Liver (tissue), 9 donors: ENCODE measurements around the gene SMIM31. TPM values are rescaled to one million over a fixed set of nuclear protein-coding genes. Genes with fewer than 3 reads are reported as not detected.

ENCODE experiments used
- DNase-seq: peaks from one replicate; pipeline ENCODE4 v3.0.0-alpha.2; 2017; ENCODE audit warnings: low spot score
- H3K27ac ChIP-seq, 2 donors: one replicate each; pipeline ENCODE4 v1.7.0; 2013; ENCODE audit warnings: inconsistent platforms in 2 of 2, low read length in 2 of 2, control low read depth in 1 of 2, low read depth in 1 of 2, mild to moderate bottlenecking in 1 of 2
- H3K27me3 ChIP-seq, 4 donors: one replicate each; pipeline versions ENCODE4 v1.6.1 to v1.7.0; 2013; ENCODE audit warnings: low read length in 3 of 4, inconsistent platforms in 1 of 4, mild to moderate bottlenecking in 1 of 4, moderate library complexity in 1 of 4; ENCODE audit not compliant: control insufficient read depth in 4 of 4, insufficient read depth in 4 of 4
- H3K36me3 ChIP-seq, 4 donors: one replicate each; pipeline versions ENCODE4 v1.6.1 to v1.7.0; 2013; ENCODE audit warnings: low read length in 3 of 4, mild to moderate bottlenecking in 3 of 4, low read depth in 1 of 4, moderate library complexity in 1 of 4; ENCODE audit not compliant: control insufficient read depth in 4 of 4, insufficient read depth in 3 of 4
- H3K4me1 ChIP-seq, 4 donors: one replicate each; pipeline versions ENCODE4 v1.6.1 to v1.7.0; 2013; ENCODE audit warnings: low read length in 3 of 4, mild to moderate bottlenecking in 3 of 4, moderate library complexity in 1 of 4; ENCODE audit not compliant: control insufficient read depth in 4 of 4, insufficient read depth in 4 of 4
- H3K4me3 ChIP-seq, 3 donors: one replicate each; pipeline versions ENCODE4 v1.6.1 to v1.7.0; 2013; ENCODE audit warnings: low read length in 3 of 3, control low read depth in 1 of 3, low read depth in 1 of 3, mild to moderate bottlenecking in 1 of 3
- H3K9ac ChIP-seq, 2 donors: one replicate each; pipeline ENCODE4 v1.7.0; 2013; ENCODE audit warnings: low read length in 2 of 2, mild to moderate bottlenecking in 2 of 2, moderate library complexity in 2 of 2, control low read depth in 1 of 2, low read depth in 1 of 2
- H3K9me3 ChIP-seq, 4 donors: one replicate each; pipeline versions ENCODE4 v1.6.1 to v1.7.0; 2013; ENCODE audit warnings: low read length in 3 of 4; ENCODE audit not compliant: control insufficient read depth in 4 of 4
- EGR1 ChIP-seq, 2 donors: IDR thresholded peaks; 2 replicates each; pipeline ENCODE4 v1.6.1; 2016 to 2018; ENCODE audit warnings: antibody characterized with exemption in 2 of 2, low read depth in 2 of 2
- FOXA1 ChIP-seq: IDR thresholded peaks from 2 replicates; pipeline ENCODE4 v1.6.1; 2016; ENCODE audit warnings: antibody characterized with exemption
- FOXA2 ChIP-seq: IDR thresholded peaks from 2 replicates; pipeline ENCODE4 v1.6.1; 2016; ENCODE audit warnings: antibody characterized with exemption
- GABPA ChIP-seq, 2 donors: IDR thresholded peaks in 1 of 2; conservative IDR thresholded peaks in 1 of 2; 2 replicates each; pipeline ENCODE4 v1.6.1; 2016; ENCODE audit warnings: antibody characterized with exemption in 2 of 2, mild to moderate bottlenecking in 1 of 2, moderate library complexity in 1 of 2
- HNF4A ChIP-seq, 2 donors: conservative IDR thresholded peaks; 2 replicates each; pipeline ENCODE4 v1.6.1; 2016; ENCODE audit warnings: antibody characterized with exemption in 2 of 2, mild to moderate bottlenecking in 2 of 2
- HNF4G ChIP-seq: IDR thresholded peaks from 2 replicates; pipeline ENCODE4 v1.6.1; 2016; ENCODE audit warnings: antibody characterized with exemption
- JUND ChIP-seq, 2 donors: IDR thresholded peaks; 2 replicates each; pipeline ENCODE4 v1.6.1; 2016; ENCODE audit warnings: antibody characterized with exemption in 2 of 2
- NR2F2 ChIP-seq: IDR thresholded peaks from 2 replicates; pipeline ENCODE4 v1.6.1; 2016; ENCODE audit warnings: antibody characterized with exemption
- RAD21 ChIP-seq, 2 donors: IDR thresholded peaks; 2 replicates each; pipeline ENCODE4 v1.6.1; 2016; ENCODE audit warnings: antibody characterized with exemption in 2 of 2, mild to moderate bottlenecking in 2 of 2
- REST ChIP-seq: IDR thresholded peaks from 2 replicates; pipeline ENCODE4 v1.6.1; 2016; ENCODE audit warnings: antibody characterized with exemption, mild to moderate bottlenecking
- RXRA ChIP-seq, 2 donors: IDR thresholded peaks; 2 replicates each; pipeline ENCODE4 v1.6.1; 2017 to 2018; ENCODE audit warnings: antibody characterized with exemption in 2 of 2, mild to moderate bottlenecking in 1 of 2
- SP1 ChIP-seq: IDR thresholded peaks from 2 replicates; pipeline ENCODE4 v1.6.1; 2018; ENCODE audit warnings: antibody characterized with exemption, mild to moderate bottlenecking
- TAF1 ChIP-seq: conservative IDR thresholded peaks from 2 replicates; pipeline ENCODE4 v1.6.1; 2016; ENCODE audit warnings: antibody characterized with exemption, mild to moderate bottlenecking
- YY1 ChIP-seq: IDR thresholded peaks from 2 replicates; pipeline ENCODE4 v1.6.1; 2016; ENCODE audit warnings: antibody characterized with exemption, mild to moderate bottlenecking
- WGBS: extraction: QIAGEN DNeasy Blood & Tissue Kit; methylation state at CpG from one replicate; pipeline ENCODE4 v1.1.7; 2013; 5-methylcytosine and 5-hydroxymethylcytosine counted together
- polyA plus RNA-seq, 2 donors: library from polyadenylated mRNA; stranded (reverse) in 1 of 2; unstranded in 1 of 2; fragments of 200-250 nt in 1 of 2; fragments of >200 nt in 1 of 2; fragmentation: Nextera tagmentation in 1 of 2; extraction: Ambion mirVana in 1 of 2; gene quantifications; one replicate each; pipeline versions ENCODE4 v1.2.1 to v1.2.3, GENCODE V29; 2013 to 2015
- total RNA-seq, 2 donors: library from RNA; depleted of rRNA; stranded (reverse); fragments of >200 nt; gene quantifications; one replicate each; pipeline ENCODE4 v1.2.3, GENCODE V29; 2014
- TF ChIP-seq, protein P1 (sequence below): IDR thresholded peaks from 2 replicates; pipeline ENCODE4 v1.6.1; 2016; ENCODE audit warnings: antibody characterized with exemption
- TF ChIP-seq, protein P2 (sequence below): IDR thresholded peaks from 2 replicates; pipeline ENCODE4 v1.6.1; 2016; ENCODE audit warnings: antibody characterized with exemption
- TF ChIP-seq, protein P3 (sequence below): fragments of 150-350 bp; IDR thresholded peaks from 2 replicates; pipeline ENCODE4 v1.5.1; 2017; ENCODE audit warnings: improper control_type of control experiment, low read depth, low read length; ENCODE audit not compliant: missing input control
- TF ChIP-seq, protein P4 (sequence below): IDR thresholded peaks from 2 replicates; pipeline ENCODE4 v1.6.1; 2016; ENCODE audit warnings: antibody characterized with exemption
- donor health status: healthy.
- donor health status: healthy.
- donor health status: healthy.
- donor health status: healthy.
- donor health status: healthy.

SMIM31 gene
- total and polyA plus RNA-seq, 4 donors, result not detected

DNA sequence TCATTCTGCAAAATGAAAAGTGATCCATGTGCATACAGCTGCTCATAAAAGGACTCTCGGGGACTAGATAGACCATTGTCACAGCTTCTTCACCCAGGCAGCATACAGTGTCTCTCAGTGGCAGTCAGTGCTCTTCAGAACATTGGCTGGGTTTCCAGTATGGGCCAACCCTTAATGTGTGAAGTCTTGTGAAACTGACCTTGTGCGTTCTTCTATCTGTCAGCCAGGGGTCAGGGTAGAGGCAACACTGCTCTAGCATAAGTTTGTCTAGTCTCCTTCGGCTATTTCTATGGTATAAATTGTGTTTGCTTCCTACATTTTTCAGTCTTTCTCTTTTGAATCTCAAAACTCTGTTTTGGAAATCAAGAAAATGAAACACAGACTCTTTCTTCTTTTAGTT lies 37.0 kb upstream of the SMIM31 start:
- TF ChIP-seq REST, result no peak
- TF ChIP-seq, protein P1, sequence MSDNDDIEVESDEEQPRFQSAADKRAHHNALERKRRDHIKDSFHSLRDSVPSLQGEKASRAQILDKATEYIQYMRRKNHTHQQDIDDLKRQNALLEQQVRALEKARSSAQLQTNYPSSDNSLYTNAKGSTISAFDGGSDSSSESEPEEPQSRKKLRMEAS, result no peak
- TF ChIP-seq GABPA (IDR thresholded peaks at IDR 0.05 in 1 of 2, conservative IDR thresholded peaks at IDR 0.05 in 1 of 2), result no peak
- TF ChIP-seq, protein P2, sequence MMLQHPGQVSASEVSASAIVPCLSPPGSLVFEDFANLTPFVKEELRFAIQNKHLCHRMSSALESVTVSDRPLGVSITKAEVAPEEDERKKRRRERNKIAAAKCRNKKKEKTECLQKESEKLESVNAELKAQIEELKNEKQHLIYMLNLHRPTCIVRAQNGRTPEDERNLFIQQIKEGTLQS, result no peak
- no peak for TF ChIP-seq TAF1
- TF ChIP-seq FOXA2, result no peak
- TF ChIP-seq HNF4A (conservative IDR thresholded peaks at IDR 0.05), result no peak
- TF ChIP-seq YY1, result no peak
- TF ChIP-seq SP1, result no peak
- TF ChIP-seq JUND (IDR thresholded peaks at IDR 0.05), result no peak
- TF ChIP-seq, protein P3, sequence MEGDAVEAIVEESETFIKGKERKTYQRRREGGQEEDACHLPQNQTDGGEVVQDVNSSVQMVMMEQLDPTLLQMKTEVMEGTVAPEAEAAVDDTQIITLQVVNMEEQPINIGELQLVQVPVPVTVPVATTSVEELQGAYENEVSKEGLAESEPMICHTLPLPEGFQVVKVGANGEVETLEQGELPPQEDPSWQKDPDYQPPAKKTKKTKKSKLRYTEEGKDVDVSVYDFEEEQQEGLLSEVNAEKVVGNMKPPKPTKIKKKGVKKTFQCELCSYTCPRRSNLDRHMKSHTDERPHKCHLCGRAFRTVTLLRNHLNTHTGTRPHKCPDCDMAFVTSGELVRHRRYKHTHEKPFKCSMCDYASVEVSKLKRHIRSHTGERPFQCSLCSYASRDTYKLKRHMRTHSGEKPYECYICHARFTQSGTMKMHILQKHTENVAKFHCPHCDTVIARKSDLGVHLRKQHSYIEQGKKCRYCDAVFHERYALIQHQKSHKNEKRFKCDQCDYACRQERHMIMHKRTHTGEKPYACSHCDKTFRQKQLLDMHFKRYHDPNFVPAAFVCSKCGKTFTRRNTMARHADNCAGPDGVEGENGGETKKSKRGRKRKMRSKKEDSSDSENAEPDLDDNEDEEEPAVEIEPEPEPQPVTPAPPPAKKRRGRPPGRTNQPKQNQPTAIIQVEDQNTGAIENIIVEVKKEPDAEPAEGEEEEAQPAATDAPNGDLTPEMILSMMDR, result no peak
- TF ChIP-seq RAD21 (IDR thresholded peaks at IDR 0.05), result no peak
- TF ChIP-seq, protein P4, sequence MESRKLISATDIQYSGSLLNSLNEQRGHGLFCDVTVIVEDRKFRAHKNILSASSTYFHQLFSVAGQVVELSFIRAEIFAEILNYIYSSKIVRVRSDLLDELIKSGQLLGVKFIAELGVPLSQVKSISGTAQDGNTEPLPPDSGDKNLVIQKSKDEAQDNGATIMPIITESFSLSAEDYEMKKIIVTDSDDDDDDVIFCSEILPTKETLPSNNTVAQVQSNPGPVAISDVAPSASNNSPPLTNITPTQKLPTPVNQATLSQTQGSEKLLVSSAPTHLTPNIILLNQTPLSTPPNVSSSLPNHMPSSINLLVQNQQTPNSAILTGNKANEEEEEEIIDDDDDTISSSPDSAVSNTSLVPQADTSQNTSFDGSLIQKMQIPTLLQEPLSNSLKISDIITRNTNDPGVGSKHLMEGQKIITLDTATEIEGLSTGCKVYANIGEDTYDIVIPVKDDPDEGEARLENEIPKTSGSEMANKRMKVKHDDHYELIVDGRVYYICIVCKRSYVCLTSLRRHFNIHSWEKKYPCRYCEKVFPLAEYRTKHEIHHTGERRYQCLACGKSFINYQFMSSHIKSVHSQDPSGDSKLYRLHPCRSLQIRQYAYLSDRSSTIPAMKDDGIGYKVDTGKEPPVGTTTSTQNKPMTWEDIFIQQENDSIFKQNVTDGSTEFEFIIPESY, result no peak
- no peak for TF ChIP-seq NR2F2
- no peak for TF ChIP-seq FOXA1
- no peak for TF ChIP-seq EGR1 (IDR thresholded peaks at IDR 0.05; ENCODE audit: low read depth in 2 of 2)
- 68% methylated on average over 3 of the region's 3 CpGs for WGBS
- Histone ChIP-seq H3K4me3 (no peak overlapping the region), H3K27ac (no peak overlapping the region), H3K27me3 (peaks cover 0 to 5% (median under 1%) of the 10 kb centered on the region in 4 donors), H3K36me3 (no peaks in the 10 kb centered on the region), H3K9me3 (peaks cover 0 to 2% (median 0%) of the 10 kb centered on the region in 4 donors), H3K9ac (no peak overlapping the region), H3K4me1 (no peaks in the 10 kb centered on the region)
- DNase-seq, result no peak

- no peak overlapping the region for H3K9ac ChIP-seq
- no peak overlapping the region for H3K27ac ChIP-seq
- H3K4me1 ChIP-seq, result no peaks in the 10 kb centered on the region
- peaks cover 0 to 5% (median 0%) of the 10 kb centered on the region in 4 donors for H3K27me3 ChIP-seq
- H3K9me3 ChIP-seq, result no peaks in the 10 kb centered on the region
- no peak overlapping the region for H3K4me3 ChIP-seq
- H3K36me3 ChIP-seq, result no peaks in the 10 kb centered on the region
- DNase-seq, result no peak
- WGBS, result 88% methylated on average over 2 of the region's 2 CpGs
- TF ChIP-seq YY1 (no peak), JUND (IDR thresholded peaks at IDR 0.05) (no peak), RXRA (IDR thresholded peaks at IDR 0.05) (no peak), REST (no peak), FOXA1 (no peak), NR2F2 (no peak), SP1 (no peak), HNF4G (no peak), FOXA2 (no peak), EGR1 (IDR thresholded peaks at IDR 0.05; ENCODE audit: low read depth in 2 of 2) (no peak), GABPA (IDR thresholded peaks at IDR 0.05 in 1 of 2, conservative IDR thresholded peaks at IDR 0.05 in 1 of 2) (no peak)
- TF ChIP-seq, protein P2, result no peak
- TF ChIP-seq, protein P3, result no peak
These were observed 35.1 kb upstream of the SMIM31 start for GRCh38 chr4:164718827-164719226.
